ENCODE data around the gene MSH6.

Gene MSH6

DNA sequence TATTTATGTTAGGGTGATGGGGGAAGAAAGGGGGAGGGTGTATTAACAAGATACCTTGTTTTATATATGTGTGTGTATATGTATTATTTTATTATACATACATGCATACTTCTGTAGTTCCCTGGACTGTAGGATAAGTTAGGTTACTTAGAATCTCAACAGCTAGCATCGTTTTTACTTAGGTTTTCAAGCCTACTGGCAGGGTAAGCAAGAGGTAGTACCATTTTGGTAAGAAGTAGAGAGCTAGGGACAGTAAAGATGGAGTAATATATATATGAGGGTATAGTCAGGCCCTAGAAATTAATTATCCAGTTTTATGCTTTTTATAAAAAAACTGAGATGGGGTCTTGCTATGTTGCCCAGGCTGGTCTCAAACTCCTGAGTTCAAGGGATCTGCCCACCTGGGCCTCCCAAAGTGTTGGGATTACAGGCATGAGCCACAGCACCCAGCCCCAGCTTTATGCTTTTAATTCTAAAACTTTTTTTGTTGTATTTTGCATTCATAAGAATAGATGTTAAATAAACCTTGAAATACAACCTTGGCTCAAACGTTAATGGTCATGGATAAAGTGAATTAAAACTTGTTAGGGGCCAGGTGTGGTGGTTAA lies 13.2 kb downstream of the MSH6 start:
- no peaks in the 10 kb centered on the region for H3K27me3 ChIP-seq (ENCODE audit: insufficient read depth, poor library complexity, severe bottlenecking)
- H3K27ac ChIP-seq (replicated peaks) = no peak overlapping the region
- TF ChIP-seq, protein P1, sequence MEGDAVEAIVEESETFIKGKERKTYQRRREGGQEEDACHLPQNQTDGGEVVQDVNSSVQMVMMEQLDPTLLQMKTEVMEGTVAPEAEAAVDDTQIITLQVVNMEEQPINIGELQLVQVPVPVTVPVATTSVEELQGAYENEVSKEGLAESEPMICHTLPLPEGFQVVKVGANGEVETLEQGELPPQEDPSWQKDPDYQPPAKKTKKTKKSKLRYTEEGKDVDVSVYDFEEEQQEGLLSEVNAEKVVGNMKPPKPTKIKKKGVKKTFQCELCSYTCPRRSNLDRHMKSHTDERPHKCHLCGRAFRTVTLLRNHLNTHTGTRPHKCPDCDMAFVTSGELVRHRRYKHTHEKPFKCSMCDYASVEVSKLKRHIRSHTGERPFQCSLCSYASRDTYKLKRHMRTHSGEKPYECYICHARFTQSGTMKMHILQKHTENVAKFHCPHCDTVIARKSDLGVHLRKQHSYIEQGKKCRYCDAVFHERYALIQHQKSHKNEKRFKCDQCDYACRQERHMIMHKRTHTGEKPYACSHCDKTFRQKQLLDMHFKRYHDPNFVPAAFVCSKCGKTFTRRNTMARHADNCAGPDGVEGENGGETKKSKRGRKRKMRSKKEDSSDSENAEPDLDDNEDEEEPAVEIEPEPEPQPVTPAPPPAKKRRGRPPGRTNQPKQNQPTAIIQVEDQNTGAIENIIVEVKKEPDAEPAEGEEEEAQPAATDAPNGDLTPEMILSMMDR (IDR thresholded peaks at IDR 0.05; ENCODE audit: insufficient read depth, low read length) = no peak
- no peak for TF ChIP-seq GABPA (IDR thresholded peaks at IDR 0.05; ENCODE audit: low read depth)
- TF ChIP-seq REST (IDR thresholded peaks at IDR 0.05; ENCODE audit: insufficient replicate concordance, low read depth) = no peak
- TF ChIP-seq POLR2AphosphoS5 (IDR thresholded peaks at IDR 0.05; ENCODE audit: low read depth) = no peak
- TF ChIP-seq SPI1 (IDR thresholded peaks at IDR 0.05; ENCODE audit: borderline replicate concordance, low read depth) = no peak
- DNase-seq (ENCODE audit: low read depth in 1 of 2, low spot score in 1 of 2) = no peak
- no peak overlapping the region for H3K4me3 ChIP-seq (replicated peaks; ENCODE audit: insufficient read depth, low read length)

DNA sequence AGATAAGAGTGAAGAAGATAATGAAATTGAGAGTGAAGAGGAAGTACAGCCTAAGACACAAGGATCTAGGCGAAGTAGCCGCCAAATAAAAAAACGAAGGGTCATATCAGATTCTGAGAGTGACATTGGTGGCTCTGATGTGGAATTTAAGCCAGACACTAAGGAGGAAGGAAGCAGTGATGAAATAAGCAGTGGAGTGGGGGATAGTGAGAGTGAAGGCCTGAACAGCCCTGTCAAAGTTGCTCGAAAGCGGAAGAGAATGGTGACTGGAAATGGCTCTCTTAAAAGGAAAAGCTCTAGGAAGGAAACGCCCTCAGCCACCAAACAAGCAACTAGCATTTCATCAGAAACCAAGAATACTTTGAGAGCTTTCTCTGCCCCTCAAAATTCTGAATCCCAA lies 15.7 kb downstream of the MSH6 start:
- TF ChIP-seq REST (IDR thresholded peaks at IDR 0.05; ENCODE audit: insufficient replicate concordance, low read depth) (no peak), GABPA (IDR thresholded peaks at IDR 0.05; ENCODE audit: low read depth) (0 out of 2 replicates have a peak, but pooled peaks have one; percentile 18), SPI1 (IDR thresholded peaks at IDR 0.05; ENCODE audit: borderline replicate concordance, low read depth) (peak; percentile 64; the same call in 1 of the 2 replicates), POLR2AphosphoS5 (IDR thresholded peaks at IDR 0.05; ENCODE audit: low read depth) (no peak; the same call in none of the 2 replicates)
- TF ChIP-seq, protein P1 (IDR thresholded peaks at IDR 0.05; ENCODE audit: insufficient read depth, low read length) = no peak
- peak; percentile 83 to 86 for DNase-seq (ENCODE audit: low read depth in 1 of 2, low spot score in 1 of 2)
- Histone ChIP-seq H3K4me3 (replicated peaks; ENCODE audit: insufficient read depth, low read length) (no peak overlapping the region), H3K27ac (replicated peaks) (0 out of 2 replicates have a peak overlapping the region, but pooled peaks have one; percentile 13), H3K27me3 (ENCODE audit: insufficient read depth, poor library complexity, severe bottlenecking) (no peaks in the 10 kb centered on the region)

- no peak for DNase-seq (ENCODE audit: low read depth in 1 of 2, low spot score in 1 of 2)
- Histone ChIP-seq H3K27me3 (ENCODE audit: insufficient read depth, poor library complexity, severe bottlenecking) (no peaks in the 10 kb centered on the region), H3K27ac (replicated peaks) (0 out of 2 replicates have a peak overlapping the region, but pooled peaks have one; percentile 13)
These were observed 16.2 kb downstream of the MSH6 start for GRCh38 chr2:47799031-47799609.

More at GRCh38 chr2:47799031-47799609, 16.2 kb downstream of the MSH6 start:
- no peak overlapping the region for H3K4me3 ChIP-seq (replicated peaks; ENCODE audit: insufficient read depth, low read length)
- peak; percentile 52; the same call in 1 of the 2 replicates for TF ChIP-seq SPI1 (IDR thresholded peaks at IDR 0.05; ENCODE audit: borderline replicate concordance, low read depth)
- no peak for TF ChIP-seq REST (IDR thresholded peaks at IDR 0.05; ENCODE audit: insufficient replicate concordance, low read depth)

Measured in HL-60 (cell line).